HG03139 (cell line): ENCODE data around the gene NUMA1.
A peak's percentile ranks its signal among the peaks of the same experiment; 100 is the strongest.

Experiments used
- ATAC-seq: cut with Tn5 transposase; IDR thresholded peaks from one replicate; pipeline ENCODE4 v1.9.1; 2021; ENCODE audit not compliant: unreplicated experiment

NUMA1 gene

DNA sequence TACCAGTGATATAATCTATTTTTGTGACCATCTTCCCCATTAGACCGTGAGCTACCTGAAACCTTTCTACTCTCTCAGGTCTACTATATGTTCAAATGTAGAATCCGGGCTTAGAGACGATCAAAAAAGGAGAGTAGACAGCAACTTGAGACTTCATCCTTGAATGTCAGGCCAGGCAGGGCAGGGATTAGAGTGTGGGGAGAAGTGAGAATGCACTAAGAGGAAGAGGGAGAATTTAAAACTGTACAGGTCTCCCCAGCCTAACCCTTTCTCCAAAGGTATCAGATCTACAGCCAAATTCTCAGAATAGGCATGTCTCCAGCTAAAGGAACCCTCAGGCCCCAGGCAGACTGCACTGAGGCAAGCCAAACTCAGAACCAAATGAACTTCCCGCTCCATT lies 21.8 kb upstream of the NUMA1 start:
- no peak for ATAC-seq

DNA sequence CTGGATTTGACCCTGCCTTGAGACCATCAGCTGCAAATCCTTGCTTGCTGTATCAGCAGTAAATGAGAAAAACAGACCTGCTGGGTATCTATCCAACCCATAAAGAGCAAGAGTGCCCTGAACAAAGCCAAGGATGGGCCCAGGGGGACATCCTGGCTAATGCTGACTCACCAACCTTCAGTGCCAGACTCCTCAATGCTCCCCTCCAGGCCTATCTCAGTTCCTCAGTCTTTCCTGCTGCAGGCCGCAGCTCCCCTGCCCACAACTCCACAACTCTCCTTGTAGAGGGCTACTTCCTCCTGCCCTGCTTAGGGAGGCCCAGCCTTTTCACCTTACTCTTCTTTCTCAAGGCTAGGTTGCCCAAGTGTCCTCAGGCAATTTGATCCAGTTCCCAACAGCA lies 20.1 kb upstream of the NUMA1 start:
- no peak for ATAC-seq

DNA sequence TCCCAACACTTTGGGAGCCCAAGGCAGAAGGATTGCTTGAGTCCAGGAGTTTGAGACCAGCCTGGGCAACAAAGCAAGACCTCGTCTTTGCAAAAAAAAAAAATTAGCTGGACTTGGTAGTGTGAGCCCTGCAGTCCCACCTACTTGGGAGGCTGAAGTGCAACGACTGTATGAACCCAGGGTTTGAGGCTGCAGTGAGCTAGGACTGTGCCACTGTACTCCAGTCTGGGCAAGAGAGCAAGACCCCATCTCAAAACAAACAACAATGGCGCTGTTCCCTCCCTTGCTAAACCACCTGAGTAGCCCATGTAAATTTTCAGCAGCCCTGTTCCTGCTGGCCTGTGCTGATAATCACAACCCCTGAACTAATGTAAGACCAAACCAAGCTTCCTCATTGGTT lies 19.7 kb upstream of the NUMA1 start:
- ATAC-seq: no peak

DNA sequence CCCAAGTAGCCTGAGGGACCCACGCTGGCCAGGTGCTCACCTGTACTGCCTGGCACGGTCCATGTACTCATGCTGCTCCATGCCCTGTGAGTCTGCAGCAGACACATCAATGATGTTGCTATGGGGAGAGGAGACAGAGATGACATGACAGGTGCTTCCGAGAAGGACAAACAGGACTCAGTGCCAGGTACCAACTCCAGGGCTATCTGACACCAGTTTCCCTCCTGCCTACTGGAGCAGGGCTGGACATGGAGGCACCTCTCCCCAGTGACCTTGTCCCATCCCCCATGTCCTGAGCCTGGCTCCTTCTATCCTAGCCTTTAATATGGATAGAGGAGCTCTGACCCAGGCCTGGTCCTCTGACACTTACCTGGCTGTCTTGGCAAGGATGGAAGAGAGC lies 18.4 kb upstream of the NUMA1 start:
- ATAC-seq: no peak

DNA sequence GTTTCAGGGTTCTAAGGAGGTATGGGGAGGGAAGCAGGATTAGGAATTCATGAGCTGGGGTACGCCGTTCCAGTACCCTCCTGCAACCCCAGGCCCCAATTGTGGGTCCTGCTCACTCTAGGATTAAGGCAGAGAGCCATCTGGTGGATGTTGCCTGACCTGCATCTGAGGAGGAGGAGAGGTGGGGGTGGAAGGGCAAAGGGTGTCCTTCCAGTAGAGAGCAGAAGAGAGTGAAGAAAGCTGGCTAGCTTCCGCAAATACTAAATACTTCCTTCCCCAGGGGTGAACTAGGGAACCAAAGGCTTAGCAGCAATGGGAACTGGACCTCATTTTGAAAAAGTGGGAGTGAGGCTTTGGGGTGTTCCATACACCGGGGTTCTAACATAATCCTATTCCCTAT lies 10.9 kb upstream of the NUMA1 start:
- no peak for ATAC-seq

DNA sequence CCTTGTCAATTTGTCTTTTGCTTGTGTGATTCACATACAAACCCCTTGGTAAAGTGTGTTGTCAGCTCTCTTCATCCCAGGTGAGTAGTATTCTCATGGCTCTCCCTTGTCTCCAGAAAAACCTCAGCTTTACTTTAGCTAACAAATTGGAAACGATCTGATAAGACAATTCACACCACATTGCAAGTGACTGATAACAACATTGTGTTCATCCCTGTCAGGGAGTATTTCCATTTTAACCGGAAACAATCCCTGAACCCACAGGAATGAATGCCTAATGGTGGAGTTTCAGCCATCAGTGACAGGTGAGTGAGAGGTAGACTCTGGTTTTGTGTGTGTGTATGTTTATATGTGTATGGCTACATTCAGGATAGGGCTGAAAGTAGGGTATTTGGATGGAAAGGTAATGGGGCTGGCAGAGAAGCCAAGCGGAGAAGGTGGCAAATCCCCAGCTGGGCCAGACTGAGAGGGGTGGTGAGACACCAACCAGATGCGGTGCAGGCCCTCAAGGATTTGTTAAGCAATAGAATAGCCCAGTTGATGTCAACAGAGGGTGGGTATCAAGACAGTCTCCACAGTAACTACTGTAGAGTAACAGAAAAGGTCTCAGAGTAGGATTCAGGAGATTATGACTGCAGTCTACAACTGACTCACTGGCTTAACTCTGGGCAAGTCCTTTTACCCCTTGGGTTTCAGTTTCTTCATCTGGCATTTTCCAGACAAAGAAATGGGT lies 7.9 kb upstream of the NUMA1 start:
- ATAC-seq: no peak

DNA sequence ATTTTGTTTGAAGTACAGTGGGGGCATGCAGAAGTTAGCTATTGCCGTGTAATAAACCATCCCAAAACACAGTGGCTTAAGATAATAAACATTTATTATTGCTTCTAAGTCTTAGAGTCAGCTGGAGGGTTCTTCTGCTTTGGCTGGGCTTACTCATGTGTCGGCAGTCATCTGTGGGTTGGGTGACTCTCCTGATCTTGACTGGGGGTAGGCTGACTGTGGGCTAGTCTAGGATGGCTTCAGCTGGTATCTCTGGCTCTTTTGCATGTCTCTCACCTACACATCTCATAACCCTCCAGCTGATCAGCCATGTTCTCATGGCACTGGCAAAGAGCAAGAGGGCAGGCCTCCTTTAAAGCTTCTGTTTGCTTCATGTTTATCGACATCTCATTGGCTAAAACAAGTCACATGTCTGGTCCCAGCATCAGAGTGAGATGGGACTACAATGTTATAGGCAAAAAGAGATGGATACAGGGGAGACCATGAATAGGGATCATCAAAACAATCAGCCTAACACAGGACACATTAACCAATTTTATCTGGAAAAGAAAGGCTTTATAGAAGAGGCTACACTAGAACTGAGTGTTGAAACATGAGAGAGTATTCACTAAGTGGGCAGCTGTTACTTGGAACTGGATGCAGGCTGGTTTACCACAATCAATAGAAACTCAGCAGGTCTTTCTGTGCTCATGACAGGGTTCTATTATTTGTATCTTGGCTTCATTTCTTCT lies 5.4 kb upstream of the NUMA1 start:
- no peak for ATAC-seq

DNA sequence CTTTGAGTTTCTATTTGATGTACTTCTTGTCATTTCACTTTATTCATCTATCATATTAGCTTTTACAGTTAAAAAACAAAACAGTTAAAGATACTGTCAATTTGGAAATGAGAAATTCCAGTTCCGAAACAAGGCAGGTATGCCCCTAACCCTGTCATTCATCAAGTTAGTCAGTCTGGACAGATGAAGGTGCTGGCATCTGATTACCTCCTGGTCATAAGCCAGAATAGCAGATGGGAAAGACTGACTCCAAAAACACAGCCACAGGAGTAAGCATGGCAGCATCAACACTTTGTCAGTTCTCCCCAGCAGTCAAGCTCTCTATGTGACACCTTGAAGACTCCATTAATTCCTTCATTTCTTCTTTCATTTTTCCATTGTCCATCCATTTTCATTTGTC lies 4.6 kb upstream of the NUMA1 start:
- no peak for ATAC-seq

DNA sequence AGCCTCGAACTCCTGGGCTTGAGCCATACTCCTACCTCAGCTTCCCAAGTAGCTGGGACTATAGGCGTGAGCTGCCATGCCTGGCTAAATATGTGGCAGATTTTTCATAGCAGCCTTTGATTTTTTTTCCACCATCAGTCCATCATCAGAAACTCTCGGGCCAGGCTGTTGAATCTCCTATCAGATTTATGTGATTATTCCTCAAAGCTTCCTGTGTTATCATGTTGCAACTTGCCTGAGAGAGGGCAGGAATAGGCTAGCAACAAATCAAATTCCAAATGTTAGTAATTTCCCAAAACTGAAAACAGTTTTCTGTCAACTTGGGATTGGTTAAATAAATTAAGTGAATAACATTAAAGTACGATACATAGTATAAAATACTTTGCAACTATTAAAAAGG lies 3.7 kb upstream of the NUMA1 start:
- no peak for ATAC-seq

DNA sequence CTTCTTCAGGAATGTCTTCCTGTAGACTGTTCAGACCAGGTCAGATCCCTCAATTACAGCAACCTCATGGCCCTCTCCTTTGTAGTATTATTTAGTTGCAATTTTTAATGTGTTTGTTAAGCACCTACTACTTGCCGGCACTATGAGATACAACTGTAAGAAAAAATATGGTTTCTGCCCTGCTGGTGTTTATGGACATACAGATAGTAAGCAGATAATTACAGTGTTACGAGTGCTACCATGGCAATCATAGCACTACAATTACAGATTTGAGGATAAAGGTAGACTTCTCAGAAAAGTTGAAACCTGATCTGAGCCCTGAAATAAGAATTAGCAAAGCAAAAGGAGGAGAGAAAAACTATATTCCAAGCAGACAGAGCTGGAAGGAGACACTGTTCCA lies 3.1 kb upstream of the NUMA1 start:
- ATAC-seq: no peak

DNA sequence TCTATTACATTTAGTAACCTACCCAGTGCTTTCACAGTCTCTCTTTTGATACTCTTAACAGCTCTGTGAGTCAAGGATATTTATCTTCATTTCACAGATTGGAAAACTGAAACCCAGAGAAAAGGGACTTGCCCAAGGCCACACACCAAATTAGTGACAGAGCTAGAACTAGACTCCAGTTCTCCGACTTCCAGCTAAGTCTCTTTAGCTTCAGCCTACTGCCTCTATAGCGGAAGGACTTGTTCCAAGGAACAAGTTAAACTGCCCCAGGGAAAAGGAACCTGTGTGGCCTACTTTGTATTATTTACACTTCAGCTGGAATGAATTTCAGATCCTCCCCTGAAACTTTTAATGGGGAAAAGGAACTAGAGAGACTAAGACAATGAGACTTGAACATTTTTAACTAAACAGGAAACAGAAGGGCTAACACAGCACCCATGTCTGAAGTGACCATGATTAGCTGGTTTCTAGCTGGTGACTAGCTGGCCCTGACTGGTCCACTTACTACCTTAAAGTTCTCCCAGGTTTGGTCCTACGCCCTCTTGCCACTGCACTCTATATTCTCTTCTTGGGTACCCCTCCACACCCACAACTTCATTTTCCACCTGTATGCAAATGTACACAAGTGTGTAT lies 1.6 kb upstream of the NUMA1 start:
- ATAC-seq: no peak

DNA sequence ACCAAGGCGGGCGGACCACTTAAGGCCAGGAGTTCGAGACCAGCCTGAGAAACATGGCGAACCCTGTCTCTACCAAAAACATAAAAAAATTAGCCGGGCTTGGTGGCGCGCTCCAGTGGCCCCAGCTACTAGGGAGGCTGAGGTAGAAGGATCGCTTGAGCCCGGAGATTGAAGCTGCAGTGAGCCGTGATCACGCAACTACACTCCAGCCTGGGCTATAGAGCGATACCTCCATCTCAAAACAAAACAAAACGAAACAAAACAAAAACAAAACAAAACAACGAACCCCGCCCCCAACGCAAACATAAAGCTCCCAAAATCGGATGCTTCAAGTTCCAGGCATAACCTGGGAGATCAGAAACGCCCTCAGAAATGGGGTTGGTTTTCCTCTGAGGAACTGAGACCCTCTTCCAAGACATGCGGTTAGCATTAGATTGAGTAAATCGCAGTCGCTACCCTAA lies 872 bp upstream of the NUMA1 start:
- no peak for ATAC-seq

DNA sequence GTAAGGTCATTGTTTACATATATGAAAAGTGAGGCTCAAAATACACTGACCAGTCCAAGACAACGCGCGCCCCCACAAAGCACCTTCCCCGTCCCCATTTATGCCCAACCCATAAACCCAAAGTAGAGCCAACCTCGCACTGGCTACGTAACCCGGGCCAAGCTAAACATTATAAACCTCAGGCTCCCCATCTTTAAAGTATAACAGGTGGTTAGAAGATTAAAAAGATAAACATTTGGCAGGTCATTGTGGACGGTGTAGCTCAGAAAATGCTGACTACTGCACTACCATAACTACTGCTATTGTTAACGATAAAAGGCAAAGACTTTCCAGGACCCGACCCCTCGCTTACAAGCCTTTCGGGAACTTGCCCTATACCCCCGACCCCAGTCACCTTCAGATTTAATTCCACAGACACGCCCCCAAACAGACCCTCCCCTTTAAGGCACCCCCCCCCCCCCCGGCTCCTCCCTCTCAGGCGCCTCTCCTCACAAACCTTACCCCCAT lies 470 bp downstream of the NUMA1 start:
- ATAC-seq: no peak

DNA sequence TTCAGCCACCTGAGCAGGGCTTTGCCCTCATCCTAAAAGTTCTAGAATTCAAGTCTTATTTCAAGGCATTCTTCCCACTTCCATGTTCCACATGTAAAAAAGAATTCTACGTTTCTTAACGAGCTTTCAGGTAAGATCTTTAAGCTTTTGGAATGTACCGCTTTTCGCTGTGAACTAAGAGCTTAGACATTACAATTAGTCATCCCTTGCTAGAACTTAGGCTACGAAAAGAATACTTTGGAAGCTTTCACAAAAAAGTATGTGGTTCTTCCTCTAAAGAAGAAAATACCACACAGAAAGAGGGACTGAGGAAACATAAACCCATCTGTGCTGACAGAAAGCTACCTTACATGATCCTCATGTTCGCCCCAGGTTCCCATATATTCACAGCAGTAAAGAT lies 1.9 kb downstream of the NUMA1 start:
- no peak for ATAC-seq

DNA sequence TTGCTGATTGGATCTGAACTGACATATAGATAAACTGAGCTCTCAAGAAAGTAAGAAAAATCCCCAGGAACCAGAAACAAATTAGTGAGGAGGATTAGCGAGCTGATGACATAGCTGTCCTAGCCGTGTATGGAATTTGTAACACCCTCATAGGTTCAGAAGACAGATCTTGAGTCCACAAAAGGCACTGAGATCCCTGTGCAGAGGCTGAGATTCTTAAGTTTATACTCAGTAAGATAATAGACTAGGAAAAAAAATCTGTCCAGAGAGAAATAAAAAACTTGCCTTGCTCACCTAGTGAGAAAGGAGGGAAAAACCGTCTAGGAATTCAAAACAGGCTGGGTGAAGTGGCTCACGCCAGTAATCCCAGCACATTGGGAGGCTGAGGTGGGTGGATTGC lies 4.6 kb downstream of the NUMA1 start:
- ATAC-seq: no peak

DNA sequence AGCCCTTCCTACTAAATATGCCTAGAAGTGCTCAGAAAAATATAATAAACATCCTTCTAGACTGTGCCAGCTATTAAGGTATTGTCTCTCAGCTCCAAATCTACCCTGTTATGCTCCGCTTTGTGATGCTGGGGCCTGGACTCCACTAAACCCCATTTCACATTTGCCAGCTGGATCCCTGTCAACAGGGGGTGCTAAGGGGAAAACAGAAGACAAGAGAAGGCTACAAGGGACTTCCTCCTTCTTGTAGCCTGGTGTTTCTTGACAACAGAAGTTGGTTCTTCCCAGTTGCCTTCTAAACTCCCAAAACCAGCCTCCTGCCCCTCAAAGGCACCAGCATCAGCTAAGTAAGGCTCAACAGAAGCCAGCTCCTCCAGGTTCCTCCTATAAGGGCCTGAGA lies 5.2 kb downstream of the NUMA1 start:
- no peak for ATAC-seq

DNA sequence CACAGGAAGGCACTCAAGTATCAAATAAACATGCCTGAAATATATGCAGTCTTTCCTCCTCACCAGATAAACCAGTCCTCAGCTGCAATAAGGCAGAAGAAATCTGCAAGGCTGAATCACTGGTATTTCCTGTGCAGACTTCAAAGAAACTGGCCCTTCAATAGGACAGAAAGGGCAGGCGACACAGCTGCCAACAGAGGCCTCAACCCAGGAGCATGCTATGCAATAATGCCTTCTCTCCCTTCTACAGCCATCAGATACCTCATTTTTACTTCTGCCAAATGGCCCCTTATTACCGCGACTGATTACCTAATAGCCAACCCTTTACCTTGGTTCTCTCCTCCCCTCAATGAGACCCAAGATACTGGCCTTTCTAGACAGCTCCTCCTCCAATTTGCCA lies 8.0 kb downstream of the NUMA1 start:
- no peak for ATAC-seq

DNA sequence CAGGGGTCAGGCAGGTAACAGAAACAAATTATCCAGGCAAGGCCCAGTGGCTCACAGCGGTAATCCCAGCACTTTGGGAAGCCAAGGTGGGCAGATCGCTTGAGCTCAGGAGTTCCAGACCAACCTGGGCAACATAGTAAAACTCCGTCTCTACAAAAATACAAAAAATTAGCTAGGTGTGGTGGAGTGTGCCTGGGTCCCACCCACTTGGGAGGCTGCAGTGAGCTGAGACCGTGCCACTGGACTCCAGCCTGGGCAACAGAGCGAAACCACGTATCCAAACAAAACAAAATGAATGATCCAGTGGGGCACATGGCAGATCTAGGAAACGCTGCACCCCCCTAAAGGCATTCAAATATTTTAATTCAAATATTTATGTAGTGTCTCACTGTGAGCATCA lies 9.9 kb downstream of the NUMA1 start:
- no peak for ATAC-seq

DNA sequence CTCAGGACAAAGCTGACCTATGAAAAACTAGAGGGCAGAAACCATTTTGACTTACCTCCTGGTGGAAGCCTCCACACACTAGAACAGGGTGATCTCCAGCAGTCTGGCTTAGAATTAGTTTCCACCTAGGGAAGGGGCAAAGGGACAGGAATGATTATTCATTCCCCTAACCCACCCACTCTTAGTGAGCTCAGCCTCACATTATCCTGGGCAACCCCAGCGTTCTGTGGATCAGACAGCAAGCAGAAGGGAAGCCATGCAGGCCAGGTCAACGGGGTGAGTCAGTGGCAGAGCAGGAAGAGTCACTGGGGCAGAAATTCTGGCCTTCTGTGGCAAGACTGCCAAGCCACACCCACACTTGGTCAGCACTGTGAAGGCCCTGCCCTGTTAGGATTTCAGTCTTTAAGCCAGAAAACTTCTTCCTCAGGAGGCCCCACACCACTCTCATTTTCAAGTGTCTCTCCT lies 10.5 kb downstream of the NUMA1 start:
- ATAC-seq: peak; percentile 50

DNA sequence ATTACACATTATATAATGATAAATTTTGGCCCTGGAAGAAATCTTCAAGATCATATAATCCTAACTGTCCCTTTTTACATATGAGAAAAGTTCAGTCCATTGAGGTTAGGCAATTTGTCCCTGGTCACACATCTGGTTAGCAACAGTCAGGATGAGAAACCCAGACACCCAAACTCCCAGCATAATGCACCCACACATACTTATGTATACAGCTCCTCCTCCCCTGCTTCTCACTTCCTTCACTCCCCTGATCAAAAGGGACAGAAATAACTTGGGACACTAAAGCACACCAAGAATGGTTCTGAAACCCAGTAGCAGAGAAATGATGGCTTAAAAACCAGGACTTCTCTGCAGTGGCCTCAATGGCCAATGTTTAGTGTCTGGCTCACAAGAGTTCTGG lies 11.1 kb downstream of the NUMA1 start:
- no peak for ATAC-seq

DNA sequence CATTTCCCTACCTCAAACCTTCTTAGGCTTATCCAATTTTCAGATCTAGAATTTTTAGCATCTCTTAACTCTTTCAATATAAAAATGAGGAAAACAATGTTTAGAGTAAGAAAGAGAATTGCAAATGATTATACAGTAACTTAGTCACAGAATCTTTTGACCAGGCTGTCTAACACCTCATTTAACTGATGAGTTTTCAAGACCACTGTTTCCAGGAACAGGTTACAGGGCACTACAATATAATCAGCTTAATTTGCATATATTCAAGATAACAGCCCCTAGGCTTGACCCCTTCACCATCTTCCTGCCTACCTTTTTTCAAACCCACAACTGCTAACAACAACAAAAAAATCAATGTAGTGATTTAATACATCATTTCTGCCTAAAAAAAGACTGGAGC lies 12.7 kb downstream of the NUMA1 start:
- ATAC-seq: no peak

DNA sequence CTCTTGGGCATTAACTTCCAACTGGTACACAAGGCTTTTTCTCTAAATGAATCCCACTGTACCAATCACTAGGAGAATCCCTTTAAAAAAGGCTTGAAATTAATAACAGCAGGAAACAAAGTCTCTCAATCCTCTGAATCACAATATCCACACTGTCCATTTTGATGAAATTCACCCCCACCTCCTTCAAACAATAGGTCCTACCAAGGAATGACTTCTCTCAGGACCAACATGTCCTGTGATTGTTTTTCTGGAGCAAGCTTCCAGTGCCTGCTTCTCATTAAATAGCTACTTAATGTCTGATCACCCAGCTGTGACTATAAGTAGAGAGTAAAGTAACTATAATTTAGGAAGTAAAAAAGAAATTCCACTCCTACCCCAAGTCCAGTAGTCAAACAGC lies 13.1 kb downstream of the NUMA1 start:
- ATAC-seq: no peak
